Lower lobe of right lung (tissue), 2 donors: ENCODE measurements around the gene CFAP251. TPM values are rescaled to one million over a fixed set of nuclear protein-coding genes. Genes with fewer than 3 reads are reported as not detected.

Experiments
- ATAC-seq, 2 donors: fragments of 200-7000 bp; cut with Tn5 transposase; one replicate each; pipeline ENCODE4 v1.9.1; 2020 to 2022; ENCODE audit warnings: mild to moderate bottlenecking in 2 of 2, moderate library complexity in 2 of 2
- DNase-seq: peaks from one replicate; pipeline ENCODE4 v3.0.0-alpha.2; 2020
- H3K27ac ChIP-seq: fragments of 200-600 bp; one replicate; pipeline ENCODE4 v1.8.0; 2022
- H3K27me3 ChIP-seq: fragments of 200-600 bp; one replicate; pipeline ENCODE4 v1.8.0; 2022; ENCODE audit warnings: low read depth
- H3K36me3 ChIP-seq: fragments of 200-600 bp; one replicate; pipeline ENCODE4 v1.8.0; 2022; ENCODE audit warnings: mild to moderate bottlenecking
- H3K4me1 ChIP-seq: fragments of 200-600 bp; one replicate; pipeline ENCODE4 v1.8.0; 2022
- H3K4me3 ChIP-seq: fragments of 200-600 bp; one replicate; pipeline ENCODE4 v1.8.0; 2022; ENCODE audit warnings: mild to moderate bottlenecking
- H3K9me3 ChIP-seq: fragments of 200-600 bp; one replicate; pipeline ENCODE4 v1.8.0; 2022
- CTCF ChIP-seq: fragments of 200-600 bp; IDR thresholded peaks from one replicate; pipeline ENCODE4 v1.8.0; 2022; ENCODE audit warnings: antibody characterized with exemption, mild to moderate bottlenecking
- intact Hi-C: fragments of 100-400 bp; cut with DNase I; formaldehyde crosslinking; loops from one replicate; pipeline ENCODE4 v1.11.0; 2022
- total RNA-seq: library from RNA; stranded (reverse); fragmentation: NEBNext Ultra II Directional; extraction: Animal tissue kit (Norgen Biotek cat#: 25700); gene quantifications from one replicate; pipeline ENCODE4 v1.2.1, GENCODE V29; 2021
- donor health status: DM: no; HTN: yes; CAD: no; lungs with severe emphysema.

Gene CFAP251
- total RNA-seq, 1 donor from 2014 or later, result 8.2 TPM

- H3K27ac ChIP-seq, result no peak overlapping the region
- H3K36me3 ChIP-seq, result no peaks in the 10 kb centered on the region
- TF ChIP-seq CTCF, result no peak
- no peaks in the 10 kb centered on the region for H3K4me1 ChIP-seq
- H3K4me3 ChIP-seq, result no peak overlapping the region
- DNase-seq, result peak; percentile 66
- no peaks in the 10 kb centered on the region for H3K27me3 ChIP-seq
- H3K9me3 ChIP-seq, result no peaks in the 10 kb centered on the region
- intact Hi-C loops, result no loop called here
- peak; percentile 82 to 90 for ATAC-seq
Observed at GRCh38 chr12:121933522-121934308, 15.3 kb downstream of the CFAP251 start.

GRCh38 chr12:121934309-121934664 is 15.9 kb downstream of the CFAP251 start:
- DNase-seq (no peak), ATAC-seq (no peak)
- Histone ChIP-seq H3K27me3 (no peaks in the 10 kb centered on the region), H3K27ac (no peak overlapping the region), H3K4me1 (no peaks in the 10 kb centered on the region), H3K4me3 (no peak overlapping the region), H3K9me3 (no peaks in the 10 kb centered on the region), H3K36me3 (no peaks in the 10 kb centered on the region)
- no peak for TF ChIP-seq CTCF
- intact Hi-C loops, result no loop called here

- no peak for ATAC-seq
- no peak overlapping the region for H3K4me3 ChIP-seq
- no peaks in the 10 kb centered on the region for H3K36me3 ChIP-seq
- H3K4me1 ChIP-seq, result no peaks in the 10 kb centered on the region
- intact Hi-C loops, result no loop called here
- DNase-seq, result no peak
- no peak for TF ChIP-seq CTCF
- H3K9me3 ChIP-seq, result no peaks in the 10 kb centered on the region
- H3K27ac ChIP-seq, result no peak overlapping the region
- no peaks in the 10 kb centered on the region for H3K27me3 ChIP-seq
Observed at GRCh38 chr12:121937654-121938053, 19.3 kb downstream of the CFAP251 start.

- Histone ChIP-seq H3K4me1 (no peaks in the 10 kb centered on the region), H3K9me3 (no peaks in the 10 kb centered on the region), H3K27ac (no peak overlapping the region), H3K36me3 (no peaks in the 10 kb centered on the region), H3K4me3 (no peak overlapping the region), H3K27me3 (no peaks in the 10 kb centered on the region)
- intact Hi-C loops, result no loop called here
- DNase-seq, result no peak
- ATAC-seq, result peak in 1 of 2 donors; percentile 53
- no peak for TF ChIP-seq CTCF
Observed at GRCh38 chr12:121939186-121939585, 20.8 kb downstream of the CFAP251 start.

GRCh38 chr12:121939992-121940766 is 21.8 kb downstream of the CFAP251 start:
- ATAC-seq, result no peak
- no peaks in the 10 kb centered on the region for H3K36me3 ChIP-seq
- intact Hi-C loops, result no loop called here
- H3K4me3 ChIP-seq, result no peak overlapping the region
- H3K27ac ChIP-seq, result no peak overlapping the region
- no peaks in the 10 kb centered on the region for H3K9me3 ChIP-seq
- H3K27me3 ChIP-seq, result no peaks in the 10 kb centered on the region
- DNase-seq, result no peak
- no peaks in the 10 kb centered on the region for H3K4me1 ChIP-seq
- TF ChIP-seq CTCF, result no peak
